PC-9 (cell line): ENCODE measurements around the gene TNIK.

Experiments used
- CTCF ChIP-seq: fragments of 200-600 bp; sonication (generic); conservative IDR thresholded peaks from 2 replicates; pipeline ENCODE4 v1.6.1; 2017; ENCODE audit warnings: mixed run types, antibody characterized with exemption, mild to moderate bottlenecking, moderate library complexity
- EZH2 ChIP-seq: fragments of 200-600 bp; sonication (generic); IDR thresholded peaks from 2 replicates; pipeline ENCODE4 v1.8.0; 2017; ENCODE audit warnings: antibody characterized with exemption, low read depth

GRCh38 chr3:171374661-171375285 lies 85.4 kb downstream of the TNIK start:
- TF ChIP-seq CTCF (no peak), EZH2 (no peak)
